Measurements from ENCODE around the gene MMP20.

Gene MMP20

DNA sequence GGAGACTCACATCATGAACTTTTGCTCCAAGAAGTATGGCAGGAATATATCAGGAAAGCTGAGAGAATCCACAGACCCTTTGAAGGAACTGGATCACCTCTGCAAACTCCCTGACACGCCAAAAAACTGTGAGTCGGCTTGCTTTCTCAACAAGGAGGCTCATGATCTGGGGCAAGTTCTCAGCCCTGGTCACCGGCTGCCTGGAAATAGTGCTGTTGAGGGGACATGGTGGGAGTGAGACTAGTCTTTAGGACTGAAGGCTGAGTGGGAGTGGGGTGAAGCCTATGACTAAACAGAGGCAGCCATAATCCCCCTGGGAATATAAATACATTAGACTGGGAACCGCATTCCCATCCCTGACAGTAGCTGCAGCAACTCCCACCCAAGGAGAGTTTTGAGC lies 86.2 kb downstream of the MMP20 start:
- in situ Hi-C loops (cut with MboI; ENCODE audit: low sequenced_read_pairs, unreplicated experiment): no loop called here
- TF ChIP-seq, protein P1, sequence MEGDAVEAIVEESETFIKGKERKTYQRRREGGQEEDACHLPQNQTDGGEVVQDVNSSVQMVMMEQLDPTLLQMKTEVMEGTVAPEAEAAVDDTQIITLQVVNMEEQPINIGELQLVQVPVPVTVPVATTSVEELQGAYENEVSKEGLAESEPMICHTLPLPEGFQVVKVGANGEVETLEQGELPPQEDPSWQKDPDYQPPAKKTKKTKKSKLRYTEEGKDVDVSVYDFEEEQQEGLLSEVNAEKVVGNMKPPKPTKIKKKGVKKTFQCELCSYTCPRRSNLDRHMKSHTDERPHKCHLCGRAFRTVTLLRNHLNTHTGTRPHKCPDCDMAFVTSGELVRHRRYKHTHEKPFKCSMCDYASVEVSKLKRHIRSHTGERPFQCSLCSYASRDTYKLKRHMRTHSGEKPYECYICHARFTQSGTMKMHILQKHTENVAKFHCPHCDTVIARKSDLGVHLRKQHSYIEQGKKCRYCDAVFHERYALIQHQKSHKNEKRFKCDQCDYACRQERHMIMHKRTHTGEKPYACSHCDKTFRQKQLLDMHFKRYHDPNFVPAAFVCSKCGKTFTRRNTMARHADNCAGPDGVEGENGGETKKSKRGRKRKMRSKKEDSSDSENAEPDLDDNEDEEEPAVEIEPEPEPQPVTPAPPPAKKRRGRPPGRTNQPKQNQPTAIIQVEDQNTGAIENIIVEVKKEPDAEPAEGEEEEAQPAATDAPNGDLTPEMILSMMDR (IDR thresholded peaks at IDR 0.05; ENCODE audit: borderline replicate concordance, control extremely low read depth, extremely low read depth, insufficient read depth, missing control alignments): no peak
- no peak for DNase-seq (ENCODE audit: low spot score)

DNA sequence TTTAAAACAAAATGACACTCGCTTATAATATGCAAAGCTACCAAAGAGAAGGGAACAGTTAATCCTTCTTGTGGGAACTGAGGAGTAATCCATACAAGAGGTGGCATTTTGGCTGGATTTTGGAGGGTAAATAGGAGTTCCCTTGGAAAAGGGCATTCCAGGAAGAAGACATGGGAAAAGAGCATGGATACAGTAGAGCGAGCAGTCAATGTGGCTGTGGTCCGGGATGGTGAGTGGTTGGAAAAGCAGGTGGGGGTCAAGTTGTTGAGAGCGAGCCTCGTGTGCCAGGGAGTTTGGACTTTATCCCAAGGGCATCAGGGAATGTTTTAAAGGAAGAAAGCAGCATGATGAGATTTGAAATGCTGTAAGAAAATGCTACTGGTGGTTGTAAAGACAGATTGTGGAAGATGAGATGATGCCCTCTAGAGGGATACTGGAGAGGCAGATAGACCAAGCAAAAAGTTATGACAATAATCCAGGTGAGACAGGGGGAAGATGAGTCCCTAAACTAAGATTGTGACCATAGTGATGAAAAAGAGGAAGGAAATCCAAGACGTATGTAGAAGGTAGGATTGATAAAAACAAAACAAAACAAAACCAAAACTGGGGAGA lies 90.8 kb downstream of the MMP20 start:
- peak; percentile 42 for DNase-seq (ENCODE audit: low spot score)
- TF ChIP-seq, protein P1 (IDR thresholded peaks at IDR 0.05; ENCODE audit: borderline replicate concordance, control extremely low read depth, extremely low read depth, insufficient read depth, missing control alignments): peak; percentile 19
- in situ Hi-C loops (cut with MboI; ENCODE audit: low sequenced_read_pairs, unreplicated experiment): no loop called here

DNA sequence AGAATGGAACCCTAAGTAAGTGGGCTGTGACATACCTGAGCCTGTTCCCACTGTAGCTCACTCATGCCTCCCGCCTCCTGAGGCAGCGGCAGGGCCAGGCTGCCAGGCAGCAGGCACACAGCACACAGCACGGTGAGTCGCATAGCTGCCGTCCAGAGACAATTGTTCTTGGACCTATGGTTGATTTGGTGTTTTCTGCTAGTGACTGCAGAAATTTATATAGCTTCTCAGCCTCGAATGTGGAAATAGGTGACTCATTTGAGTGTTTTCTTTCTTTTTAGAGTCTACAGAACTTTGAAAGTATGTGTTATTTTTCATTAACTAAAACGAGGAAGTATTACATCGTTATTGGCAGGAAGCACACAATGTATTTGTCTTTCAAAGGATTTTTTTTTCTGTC lies 94.6 kb downstream of the MMP20 start, which contains the start of gene MMP7:
MMP7 (minus strand) TSS at position 190 of the 400 bp plus-strand sequence; CDS start at position 143, 47 bp downstream.
- TF ChIP-seq, protein P1 (IDR thresholded peaks at IDR 0.05; ENCODE audit: borderline replicate concordance, control extremely low read depth, extremely low read depth, insufficient read depth, missing control alignments): no peak
- no peak for DNase-seq (ENCODE audit: low spot score)
- in situ Hi-C loops (cut with MboI; ENCODE audit: low sequenced_read_pairs, unreplicated experiment): no loop called here

DNA sequence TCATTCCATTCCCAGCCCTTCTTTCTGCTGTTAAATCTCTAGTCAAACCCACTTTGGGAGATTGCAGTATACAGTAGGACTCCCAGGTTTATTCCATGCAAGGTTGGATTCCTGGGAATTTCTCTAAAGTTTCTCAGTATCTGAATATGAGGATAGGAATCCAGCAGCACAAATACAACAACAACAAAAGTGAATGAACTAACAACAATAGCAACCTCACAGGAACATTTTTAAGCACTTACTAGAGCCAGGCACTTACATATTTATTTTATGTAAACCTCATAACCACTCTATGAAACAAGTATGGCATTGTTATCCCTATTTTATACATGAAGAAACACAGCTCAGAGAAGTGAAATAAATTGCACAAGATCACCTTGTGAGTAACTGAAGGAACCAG lies 96.5 kb downstream of the MMP20 start:
- in situ Hi-C loops (cut with MboI; ENCODE audit: low sequenced_read_pairs, unreplicated experiment): no loop called here
- TF ChIP-seq, protein P1 (IDR thresholded peaks at IDR 0.05; ENCODE audit: borderline replicate concordance, control extremely low read depth, extremely low read depth, insufficient read depth, missing control alignments): no peak
- DNase-seq (ENCODE audit: low spot score): no peak

DNA sequence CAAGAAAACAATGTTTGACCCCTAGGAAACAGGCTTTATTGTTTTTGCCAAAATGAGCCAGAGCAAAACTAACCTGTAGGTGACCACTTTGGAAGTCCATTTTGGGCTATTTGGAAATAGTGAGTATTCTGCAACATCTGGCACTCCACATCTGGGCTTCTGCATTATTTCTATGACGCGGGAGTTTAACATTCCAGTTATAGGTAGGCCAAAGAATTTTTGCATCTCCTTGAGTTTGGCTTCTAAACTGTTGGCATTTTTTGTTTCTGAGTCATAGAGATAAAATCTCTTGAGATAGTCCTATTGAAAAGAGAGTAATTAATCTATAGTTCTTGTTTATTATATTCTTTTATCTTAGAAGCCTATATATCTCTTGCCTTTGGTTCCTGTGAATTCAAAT lies 97.4 kb downstream of the MMP20 start:
- DNase-seq (ENCODE audit: low spot score): no peak
- TF ChIP-seq, protein P1 (IDR thresholded peaks at IDR 0.05; ENCODE audit: borderline replicate concordance, control extremely low read depth, extremely low read depth, insufficient read depth, missing control alignments): no peak
- in situ Hi-C loops (cut with MboI; ENCODE audit: low sequenced_read_pairs, unreplicated experiment): no loop called here

DNA sequence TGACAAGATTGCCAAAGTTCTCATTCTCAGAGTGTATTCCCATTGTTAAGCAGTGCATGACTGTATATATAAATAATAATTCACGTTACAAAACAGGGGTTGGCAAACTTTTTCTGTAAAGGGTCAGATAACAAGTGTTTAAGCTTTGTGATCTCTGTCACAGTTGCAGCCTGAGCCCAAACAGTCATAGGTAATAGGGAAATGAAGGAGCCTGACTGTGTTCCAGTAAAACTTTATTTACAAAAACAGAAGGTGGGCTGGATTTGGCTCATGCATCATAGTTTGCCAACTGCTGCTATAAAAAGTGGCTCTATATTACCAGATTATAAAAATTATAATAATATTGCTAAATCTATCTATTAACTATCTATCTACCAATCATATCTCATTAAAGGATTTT lies 98.1 kb downstream of the MMP20 start:
- TF ChIP-seq, protein P1 (IDR thresholded peaks at IDR 0.05; ENCODE audit: borderline replicate concordance, control extremely low read depth, extremely low read depth, insufficient read depth, missing control alignments): no peak
- no peak for DNase-seq (ENCODE audit: low spot score)
- in situ Hi-C loops (cut with MboI; ENCODE audit: low sequenced_read_pairs, unreplicated experiment): no loop called here
